ENCODE measurements around the gene NSDHL.
A peak's percentile ranks its signal among the peaks of the same experiment; 100 is the strongest.
"Not testable (repeated sequence)": the region's sequence is repeated elsewhere in the genome, so short reads cannot be mapped to it uniquely, and the experiment has no call there.

NSDHL gene

DNA sequence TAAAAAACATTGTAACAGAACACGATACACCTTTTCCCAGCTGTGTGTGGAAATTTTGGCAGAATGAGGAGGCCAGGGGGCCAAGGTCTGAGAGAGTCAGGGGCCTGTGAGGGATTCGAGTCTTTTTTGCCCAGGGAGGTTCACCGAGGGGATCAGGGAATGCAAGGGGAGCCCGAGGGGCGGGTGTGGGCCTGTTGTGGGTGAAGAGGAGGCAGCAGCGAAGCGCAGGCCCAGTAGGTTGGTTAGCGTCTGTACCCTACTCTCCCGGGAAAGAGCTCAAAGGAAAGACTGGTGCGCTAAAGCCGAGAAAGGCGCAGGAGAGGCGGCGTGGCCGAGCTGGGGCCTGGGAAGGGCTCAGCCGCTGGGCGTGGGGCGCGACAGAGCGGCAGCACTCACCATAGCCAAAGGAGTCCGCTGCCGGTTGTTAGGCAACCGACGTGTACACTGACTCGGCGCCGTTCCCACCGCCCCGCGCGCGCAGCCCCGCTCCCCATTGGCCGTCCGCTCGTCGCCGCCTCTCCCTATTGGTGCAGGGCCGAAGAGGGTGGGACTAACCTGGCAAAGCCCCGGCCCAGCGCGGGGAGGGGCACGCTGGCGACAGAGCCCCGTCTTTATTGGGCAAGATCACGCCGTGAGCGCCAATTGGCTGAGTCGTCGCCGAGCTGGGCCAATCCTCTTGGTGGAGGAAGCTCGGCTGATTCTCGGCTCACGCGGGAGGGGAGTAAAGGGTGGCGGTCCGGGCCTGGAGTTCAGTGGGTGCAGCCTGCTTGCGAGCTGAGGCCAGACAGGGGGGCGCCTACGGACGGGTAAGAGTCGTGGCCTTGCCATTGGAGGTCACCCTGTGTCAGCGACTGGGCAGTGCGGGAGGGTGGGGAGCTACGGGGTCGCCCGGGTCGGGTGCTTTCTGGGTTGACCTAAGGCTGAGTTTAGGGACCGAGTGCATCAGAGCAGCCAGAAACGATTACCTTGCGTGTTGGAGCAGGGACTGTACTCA is at the start of gene NSDHL, which contains the start of gene CETN2:
Gene NSDHL (plus strand): TSS at position 752 of the 994 bp plus-strand sequence. CDS start 15,262 bp downstream, outside the sequence.
Gene CETN2 (minus strand): TSS at position 446 of the 994 bp plus-strand sequence. CDS start 47 bp downstream, at position 399.
- TF ChIP-seq, protein P1, sequence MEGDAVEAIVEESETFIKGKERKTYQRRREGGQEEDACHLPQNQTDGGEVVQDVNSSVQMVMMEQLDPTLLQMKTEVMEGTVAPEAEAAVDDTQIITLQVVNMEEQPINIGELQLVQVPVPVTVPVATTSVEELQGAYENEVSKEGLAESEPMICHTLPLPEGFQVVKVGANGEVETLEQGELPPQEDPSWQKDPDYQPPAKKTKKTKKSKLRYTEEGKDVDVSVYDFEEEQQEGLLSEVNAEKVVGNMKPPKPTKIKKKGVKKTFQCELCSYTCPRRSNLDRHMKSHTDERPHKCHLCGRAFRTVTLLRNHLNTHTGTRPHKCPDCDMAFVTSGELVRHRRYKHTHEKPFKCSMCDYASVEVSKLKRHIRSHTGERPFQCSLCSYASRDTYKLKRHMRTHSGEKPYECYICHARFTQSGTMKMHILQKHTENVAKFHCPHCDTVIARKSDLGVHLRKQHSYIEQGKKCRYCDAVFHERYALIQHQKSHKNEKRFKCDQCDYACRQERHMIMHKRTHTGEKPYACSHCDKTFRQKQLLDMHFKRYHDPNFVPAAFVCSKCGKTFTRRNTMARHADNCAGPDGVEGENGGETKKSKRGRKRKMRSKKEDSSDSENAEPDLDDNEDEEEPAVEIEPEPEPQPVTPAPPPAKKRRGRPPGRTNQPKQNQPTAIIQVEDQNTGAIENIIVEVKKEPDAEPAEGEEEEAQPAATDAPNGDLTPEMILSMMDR (IDR thresholded peaks at IDR 0.05; ENCODE audit: insufficient read depth, low read depth, low read length, missing control alignments): no peak
- H3K4me3 ChIP-seq (ENCODE audit: low read depth, low read length): peak within 1 kb of the TSS; percentile 76
- DNase-seq (ENCODE audit: low read depth): peak; percentile 96

DNA sequence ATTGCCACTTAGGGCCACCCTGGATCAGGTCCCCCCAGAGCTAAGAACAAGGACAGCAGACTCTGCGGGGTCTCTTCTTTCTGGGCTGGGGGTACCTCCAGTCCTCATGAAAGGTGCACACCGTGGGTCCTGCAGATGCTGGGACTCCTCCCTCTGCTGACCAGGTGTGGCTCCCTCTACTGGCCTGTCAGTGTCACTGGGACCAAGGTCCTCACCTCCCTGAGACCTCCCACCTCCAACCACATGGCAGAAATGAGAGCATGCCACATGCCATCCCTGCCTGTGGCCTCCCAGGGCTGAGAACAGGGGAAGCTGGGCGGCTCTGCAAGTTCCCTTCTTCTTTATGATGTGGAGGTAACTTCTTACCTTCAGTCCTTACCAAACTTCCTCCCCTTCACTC is 43.8 kb upstream of the NSDHL start:
- not testable (repeated sequence) for H3K4me3 ChIP-seq (ENCODE audit: low read depth, low read length); DNase-seq (ENCODE audit: low read depth)

DNA sequence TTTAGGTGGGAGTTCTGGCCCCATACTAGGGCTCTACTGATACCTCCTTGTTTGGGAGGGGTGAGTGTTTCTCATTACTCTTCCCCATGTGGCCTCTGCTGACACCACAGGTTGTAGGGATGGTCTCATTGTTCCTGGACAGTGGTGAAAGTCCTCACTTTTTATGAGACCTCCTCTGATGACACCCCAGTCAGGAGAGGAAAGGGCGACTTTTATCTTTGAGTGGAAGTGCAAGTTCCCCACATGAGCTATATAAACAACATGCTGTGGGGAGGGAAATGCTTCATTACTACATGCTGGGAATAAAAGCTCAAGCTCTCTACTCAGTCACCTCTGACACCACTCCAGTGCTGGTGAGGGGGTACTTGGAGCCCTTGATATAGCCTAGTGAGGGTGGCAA is 31.9 kb upstream of the NSDHL start:
- no peak for DNase-seq (ENCODE audit: low read depth)
- TF ChIP-seq, protein P1 (IDR thresholded peaks at IDR 0.05; ENCODE audit: insufficient read depth, low read depth, low read length, missing control alignments): no peak

DNA sequence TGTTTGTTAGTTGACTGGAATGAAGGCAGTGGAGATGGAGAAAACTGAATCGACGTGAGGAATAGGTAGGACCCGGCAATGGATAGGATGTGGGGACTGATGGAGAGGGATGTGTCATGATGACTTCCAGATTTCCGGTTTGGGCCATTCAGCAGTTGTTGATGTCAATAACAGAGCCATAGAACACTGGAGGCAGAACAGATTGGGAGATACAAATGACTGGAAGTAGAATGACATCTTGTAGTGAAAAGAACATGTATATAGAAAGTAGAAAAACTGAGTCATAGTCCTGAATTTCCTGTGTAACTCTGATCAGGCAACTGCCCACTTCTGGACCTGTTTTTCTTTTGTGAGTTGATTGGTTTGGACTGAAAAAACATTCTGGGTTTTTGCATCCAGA is 24.8 kb upstream of the NSDHL start:
- DNase-seq (ENCODE audit: low read depth): no peak
- no peak overlapping the region for H3K4me3 ChIP-seq (ENCODE audit: low read depth, low read length)
- TF ChIP-seq, protein P1 (IDR thresholded peaks at IDR 0.05; ENCODE audit: insufficient read depth, low read depth, low read length, missing control alignments): no peak

More for the DNA sequence above, 31.9 kb upstream of the NSDHL start:
- H3K4me3 ChIP-seq (ENCODE audit: low read depth, low read length): no peak overlapping the region

DNA sequence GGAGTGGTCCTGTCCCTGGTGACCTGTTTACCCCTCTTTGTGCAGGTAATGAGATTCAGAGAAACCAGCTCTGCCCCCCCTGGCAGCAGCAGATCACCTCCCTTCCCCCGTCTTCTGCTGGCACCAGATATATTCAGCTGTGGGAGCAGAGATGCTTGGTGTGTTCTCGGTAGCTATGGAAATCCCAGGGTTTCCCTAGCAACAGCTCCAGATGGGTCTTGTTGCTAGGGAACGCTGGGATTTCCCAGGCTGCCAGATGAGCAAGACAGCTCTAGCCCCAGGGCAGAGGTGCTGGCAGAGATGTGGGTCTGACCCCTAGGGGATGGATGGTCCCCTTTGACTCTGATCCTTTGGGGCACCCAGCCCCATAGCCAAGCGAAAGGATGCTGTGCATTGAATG is 20.5 kb upstream of the NSDHL start:
- TF ChIP-seq, protein P1 (IDR thresholded peaks at IDR 0.05; ENCODE audit: insufficient read depth, low read depth, low read length, missing control alignments): no peak
- H3K4me3 ChIP-seq (ENCODE audit: low read depth, low read length): no peak overlapping the region
- no peak for DNase-seq (ENCODE audit: low read depth)

DNA sequence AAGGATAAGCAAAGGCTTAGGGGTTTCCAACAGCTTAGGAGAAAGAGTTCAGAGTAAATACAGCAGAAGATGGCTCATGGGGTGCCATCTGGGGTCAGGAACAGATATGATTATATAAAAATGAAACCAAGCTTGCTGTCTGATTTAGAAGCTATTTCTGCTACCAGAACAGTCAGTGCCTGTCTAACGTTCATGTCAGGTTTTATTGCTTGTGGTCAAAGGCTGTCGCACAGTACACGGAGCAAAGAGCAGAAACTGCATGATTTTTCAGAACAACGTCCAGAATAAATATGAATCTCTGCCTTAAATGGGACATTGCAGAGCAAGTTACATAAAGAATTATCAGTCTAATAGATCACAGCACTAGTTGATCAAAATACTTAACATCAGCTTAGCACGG is 17.7 kb upstream of the NSDHL start:
- TF ChIP-seq, protein P1 (IDR thresholded peaks at IDR 0.05; ENCODE audit: insufficient read depth, low read depth, low read length, missing control alignments): no peak
- no peak for DNase-seq (ENCODE audit: low read depth)
- no peak overlapping the region for H3K4me3 ChIP-seq (ENCODE audit: low read depth, low read length)

DNA sequence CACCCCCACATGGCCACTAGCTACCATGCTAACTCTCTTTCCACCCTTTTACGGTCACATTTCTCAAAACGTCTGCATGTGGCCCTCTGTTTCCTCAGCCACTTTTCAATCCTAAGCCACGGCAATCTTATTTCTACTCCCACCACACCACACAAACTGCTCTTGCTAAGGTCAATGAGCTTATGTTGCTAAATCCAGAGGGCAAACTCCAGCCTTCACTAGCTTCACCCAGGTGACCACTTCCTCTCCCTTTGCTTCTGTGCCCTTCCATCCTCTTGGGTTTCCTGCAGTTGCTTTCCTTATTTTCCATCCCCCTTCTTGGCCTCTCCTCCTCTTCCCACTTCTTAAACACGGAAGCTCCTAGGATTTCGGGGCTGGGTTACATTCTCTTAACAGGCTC is 16.8 kb upstream of the NSDHL start:
- TF ChIP-seq, protein P1 (IDR thresholded peaks at IDR 0.05; ENCODE audit: insufficient read depth, low read depth, low read length, missing control alignments): no peak
- no peak overlapping the region for H3K4me3 ChIP-seq (ENCODE audit: low read depth, low read length)
- DNase-seq (ENCODE audit: low read depth): no peak
